Breast epithelium (tissue), 4 donors: ENCODE measurements around the gene MDH2. TPM values are rescaled to one million over a fixed set of nuclear protein-coding genes. Genes with fewer than 3 reads are reported as not detected.
A peak's percentile ranks its signal among the peaks of the same experiment; 100 is the strongest.

Experiments used
- DNase-seq, 2 donors: peaks; one replicate each; pipeline ENCODE4 v3.0.0-alpha.2; 2019; ENCODE audit warnings: low spot score in 2 of 2
- H3K27ac ChIP-seq, 2 donors: fragments of 200-600 bp; sonication (generic) in 1 of 2; one replicate each; pipeline ENCODE4 v1.5.1; 2016 to 2019; ENCODE audit warnings: mild to moderate bottlenecking in 1 of 2
- H3K27me3 ChIP-seq, 2 donors: fragments of 200-600 bp; sonication (generic) in 1 of 2; one replicate each; pipeline versions ENCODE4 v1.5.1 to v1.6.0; 2017 to 2019; ENCODE audit warnings: control low read depth in 1 of 2, mild to moderate bottlenecking in 1 of 2
- H3K36me3 ChIP-seq: fragments of 200-600 bp; one replicate; pipeline ENCODE4 v1.5.1; 2019
- H3K4me1 ChIP-seq, 2 donors: fragments of 200-600 bp; sonication (generic); one replicate each; pipeline ENCODE4 v1.5.1; 2016 to 2019; ENCODE audit warnings: control low read depth in 1 of 2
- H3K4me3 ChIP-seq, 3 donors: fragments of 200-600 bp; sonication (generic); 1 replicate in 2 of 3; 2 replicates in 1 of 3; pipeline ENCODE4 v1.5.1; 2016 to 2019; ENCODE audit warnings: mild to moderate bottlenecking in 3 of 3, moderate library complexity in 2 of 3
- H3K9me3 ChIP-seq, 2 donors: fragments of 200-600 bp; sonication (generic) in 1 of 2; one replicate each; pipeline ENCODE4 v1.5.1; 2016 to 2019; ENCODE audit warnings: control low read depth in 1 of 2
- POLR2A ChIP-seq: fragments of 450-650 bp; IDR thresholded peaks from one replicate; pipeline ENCODE4 v1.6.1; 2016; ENCODE audit warnings: antibody characterized with exemption, mild to moderate bottlenecking, moderate library complexity
- POLR2AphosphoS5 ChIP-seq, 3 donors: sonication (generic); formaldehyde crosslinking; IDR thresholded peaks; one replicate each; pipeline ENCODE4 v1.6.1; 2017; ENCODE audit warnings: antibody characterized with exemption in 3 of 3
- intact Hi-C: fragments of 100-400 bp; cut with DNase I; formaldehyde crosslinking; loops from one replicate; pipeline ENCODE4 v1.15.1; 2023; ENCODE audit warnings: low total_unique reads
- total RNA-seq, 3 donors: library from RNA; depleted of rRNA; stranded (reverse); fragments of >200 nt; gene quantifications; one replicate each; pipeline ENCODE4 v1.1.0, GENCODE V29; 2016
- TF ChIP-seq, protein P1 (sequence below), 3 donors: fragments of 450-650 bp; IDR thresholded peaks; one replicate each; pipeline ENCODE4 v1.5.1; 2016 to 2017; ENCODE audit warnings: antibody characterized with exemption in 3 of 3, mild to moderate bottlenecking in 3 of 3, moderate library complexity in 3 of 3

Gene MDH2
- total RNA-seq, 3 donors from 2014 or later, result 52.0 to 63.3 (median 61.8) TPM

DNA sequence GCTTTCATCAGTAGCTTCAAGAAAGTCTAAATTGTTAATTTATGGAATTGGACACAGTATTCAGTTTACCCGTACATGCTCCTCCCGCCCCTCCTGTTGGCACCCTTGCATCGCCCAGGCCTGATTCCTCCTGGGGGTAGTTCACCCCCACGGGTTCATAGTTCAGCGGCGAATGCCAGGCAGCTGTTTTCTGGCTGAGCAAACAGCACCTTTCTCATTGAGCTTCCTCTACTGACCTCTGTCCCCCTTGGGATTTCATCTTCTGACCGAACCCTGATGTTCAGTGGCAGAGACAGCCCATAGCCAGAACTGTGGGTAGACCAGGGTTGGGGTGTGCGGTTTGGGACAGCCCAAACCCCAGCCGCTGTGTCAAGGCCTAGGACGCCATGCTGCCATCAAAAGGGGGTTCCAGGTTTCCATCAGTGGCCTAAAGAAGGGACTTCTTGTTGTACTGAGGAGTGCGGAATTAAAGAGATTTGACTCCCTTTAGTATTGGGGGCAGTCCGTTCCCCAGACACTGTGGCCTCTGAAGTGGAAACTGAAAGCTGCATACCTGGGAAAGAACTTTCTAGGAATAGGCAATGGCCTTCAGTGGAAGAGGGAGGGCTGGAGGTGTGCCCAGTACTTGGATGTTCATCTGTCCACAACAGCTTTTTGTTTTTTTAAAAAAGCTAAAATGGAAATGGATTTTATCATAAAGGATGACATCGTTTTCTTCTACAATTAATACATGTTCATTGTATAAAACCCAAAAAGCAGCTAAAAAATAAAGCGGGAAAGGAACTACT is 19.0 kb downstream of the MDH2 start:
- H3K4me3 ChIP-seq, result no peak overlapping the region
- peaks cover 6% of the 10 kb centered on the region for H3K36me3 ChIP-seq

DNA sequence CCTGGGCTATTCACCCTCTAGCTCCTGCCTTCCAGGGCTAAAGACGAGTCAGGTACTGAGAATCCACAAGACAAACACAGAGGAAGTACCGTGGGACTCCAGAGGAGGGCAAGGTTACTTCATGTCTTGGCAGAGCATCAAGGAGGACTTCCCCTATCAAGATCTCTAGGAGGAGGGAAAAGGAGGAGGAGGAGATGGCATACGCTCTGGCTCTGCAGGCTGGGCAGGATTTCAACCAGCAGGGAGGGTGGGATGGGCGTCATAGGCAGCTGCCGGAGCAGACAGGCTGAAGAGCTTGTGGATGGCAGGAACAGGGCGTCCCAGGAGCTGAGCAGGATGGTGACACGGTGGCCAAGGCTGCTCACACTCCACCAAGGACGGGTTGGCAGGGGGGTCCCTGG is 21.3 kb downstream of the MDH2 start:
- intact Hi-C loops, result no loop called here
- H3K27ac ChIP-seq, result peak overlapping the region in 1 of 2 donors; percentile 15
- peak in 1 of 3 donors; percentile 25 for TF ChIP-seq POLR2AphosphoS5 (IDR thresholded peaks at IDR 0.05)
- TF ChIP-seq POLR2A, result no peak
- TF ChIP-seq, protein P1, sequence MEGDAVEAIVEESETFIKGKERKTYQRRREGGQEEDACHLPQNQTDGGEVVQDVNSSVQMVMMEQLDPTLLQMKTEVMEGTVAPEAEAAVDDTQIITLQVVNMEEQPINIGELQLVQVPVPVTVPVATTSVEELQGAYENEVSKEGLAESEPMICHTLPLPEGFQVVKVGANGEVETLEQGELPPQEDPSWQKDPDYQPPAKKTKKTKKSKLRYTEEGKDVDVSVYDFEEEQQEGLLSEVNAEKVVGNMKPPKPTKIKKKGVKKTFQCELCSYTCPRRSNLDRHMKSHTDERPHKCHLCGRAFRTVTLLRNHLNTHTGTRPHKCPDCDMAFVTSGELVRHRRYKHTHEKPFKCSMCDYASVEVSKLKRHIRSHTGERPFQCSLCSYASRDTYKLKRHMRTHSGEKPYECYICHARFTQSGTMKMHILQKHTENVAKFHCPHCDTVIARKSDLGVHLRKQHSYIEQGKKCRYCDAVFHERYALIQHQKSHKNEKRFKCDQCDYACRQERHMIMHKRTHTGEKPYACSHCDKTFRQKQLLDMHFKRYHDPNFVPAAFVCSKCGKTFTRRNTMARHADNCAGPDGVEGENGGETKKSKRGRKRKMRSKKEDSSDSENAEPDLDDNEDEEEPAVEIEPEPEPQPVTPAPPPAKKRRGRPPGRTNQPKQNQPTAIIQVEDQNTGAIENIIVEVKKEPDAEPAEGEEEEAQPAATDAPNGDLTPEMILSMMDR (IDR thresholded peaks at IDR 0.05), result peak in 2 of 3 donors; percentile 53 to 59
- H3K27me3 ChIP-seq, result no peaks in the 10 kb centered on the region
- no peak overlapping the region for H3K4me3 ChIP-seq
- peaks cover 6% of the 10 kb centered on the region for H3K36me3 ChIP-seq
- no peaks in the 10 kb centered on the region for H3K4me1 ChIP-seq
- peak; percentile 68 to 79 for DNase-seq
- peaks cover 0 to 2% of the 10 kb centered on the region in 2 donors for H3K9me3 ChIP-seq

More for the DNA sequence above, 19.0 kb downstream of the MDH2 start:
- Histone ChIP-seq H3K27ac (no peak overlapping the region), H3K27me3 (no peaks in the 10 kb centered on the region), H3K9me3 (no peaks in the 10 kb centered on the region), H3K4me1 (no peaks in the 10 kb centered on the region)
- TF ChIP-seq POLR2AphosphoS5 (IDR thresholded peaks at IDR 0.05), result no peak
- TF ChIP-seq, protein P1 (IDR thresholded peaks at IDR 0.05), result no peak
- TF ChIP-seq POLR2A, result no peak
- DNase-seq, result no peak
- intact Hi-C loops, result no loop called here

DNA sequence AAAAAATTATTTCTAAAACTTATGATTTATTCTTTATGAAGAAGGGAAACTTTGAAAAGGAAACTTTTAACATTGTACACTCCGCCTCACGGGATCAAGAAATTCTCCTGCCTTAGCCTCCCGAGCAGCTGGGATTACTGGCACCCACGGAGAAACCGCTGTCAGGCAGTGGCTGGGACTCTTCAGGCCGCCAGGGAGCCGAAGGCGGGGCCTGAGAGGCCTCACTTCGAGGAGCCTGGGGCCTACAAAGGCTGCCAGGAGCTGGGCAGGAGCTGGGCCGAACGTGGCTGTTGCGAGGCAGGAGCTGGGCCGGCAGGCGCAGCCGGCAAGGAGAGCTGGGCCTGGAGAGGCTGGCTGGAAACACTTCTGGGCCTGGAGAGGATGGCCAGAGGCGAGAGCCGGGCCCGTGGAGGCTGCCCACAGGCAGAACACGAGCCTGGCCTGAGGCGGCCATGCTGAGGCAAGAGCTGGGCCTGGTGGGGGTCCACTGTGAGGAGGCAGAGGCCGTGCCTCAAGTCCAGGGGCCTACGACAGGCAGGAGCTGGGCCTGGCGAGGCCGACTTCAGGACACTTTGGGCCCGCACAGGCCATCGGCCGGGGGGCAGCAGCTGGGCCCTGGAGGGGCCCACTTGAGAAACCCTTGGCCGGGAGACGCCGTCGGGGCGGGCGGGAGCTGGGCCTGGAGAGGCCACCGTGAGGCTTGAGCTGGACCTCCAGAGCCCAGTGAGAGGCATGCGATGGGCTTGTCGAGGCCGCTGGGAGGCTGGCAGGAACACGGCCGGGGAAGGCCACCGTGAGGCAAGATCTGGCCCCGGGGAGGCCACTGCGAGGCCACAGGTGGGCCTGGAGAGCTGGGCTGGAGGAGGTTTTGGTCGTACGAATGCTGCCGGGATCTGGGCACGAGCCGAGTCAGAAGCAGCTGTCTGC is 23.7 kb downstream of the MDH2 start:
- intact Hi-C loops, result no loop called here

DNA sequence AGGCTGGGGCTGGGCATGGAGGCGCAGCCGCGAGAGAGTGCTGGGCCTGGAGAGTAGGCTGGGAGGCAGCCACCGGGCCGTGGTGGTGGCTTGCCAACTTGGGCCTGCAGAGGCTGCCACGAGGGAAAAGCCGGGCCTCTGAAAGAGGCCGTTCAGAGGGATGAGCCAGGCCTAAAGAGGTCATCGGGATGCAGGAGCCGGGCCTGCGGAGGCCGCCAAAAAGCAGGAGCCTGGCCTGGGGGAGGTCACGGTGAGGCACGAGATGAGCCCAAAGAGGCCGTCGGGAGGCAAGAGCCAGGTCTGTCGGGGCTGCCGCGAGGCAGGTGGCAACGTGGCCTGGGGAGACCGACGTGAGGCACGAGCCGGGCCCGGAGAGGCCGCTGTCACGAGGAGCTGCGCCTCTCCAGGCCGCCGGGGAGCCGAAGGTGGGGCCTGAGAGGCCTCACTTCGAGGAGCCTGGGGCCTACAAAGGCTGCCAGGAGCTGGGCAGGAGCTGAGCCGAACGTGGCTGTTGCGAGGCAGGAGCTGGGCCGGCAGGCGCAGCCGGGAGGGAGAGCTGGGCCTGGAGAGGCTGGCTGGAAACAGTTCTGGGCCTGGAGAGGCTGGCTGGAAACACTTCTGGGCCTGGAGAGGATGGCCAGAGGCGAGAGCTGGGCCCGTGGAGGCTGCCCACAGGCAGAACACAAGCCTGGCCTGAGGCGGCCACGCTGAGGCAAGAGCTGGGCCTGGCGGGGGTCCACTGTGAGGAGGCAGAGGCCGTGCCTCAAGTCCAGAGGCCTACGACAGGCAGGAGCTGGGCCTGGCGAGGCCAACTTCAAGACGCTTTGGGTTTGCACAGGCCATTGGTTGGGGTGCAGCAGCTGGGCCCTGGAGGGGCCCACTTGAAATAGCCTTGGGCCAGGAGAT is 24.6 kb downstream of the MDH2 start:
- intact Hi-C loops, result no loop called here
- Histone ChIP-seq H3K36me3 (no peaks in the 10 kb centered on the region), H3K4me3 (no peak overlapping the region), H3K4me1 (no peaks in the 10 kb centered on the region), H3K27ac (no peak overlapping the region), H3K9me3 (peaks cover 0 to 7% of the 10 kb centered on the region in 2 donors), H3K27me3 (no peaks in the 10 kb centered on the region)
- DNase-seq, result no peak
- TF ChIP-seq POLR2A (no peak), POLR2AphosphoS5 (IDR thresholded peaks at IDR 0.05) (no peak)
- TF ChIP-seq, protein P1 (IDR thresholded peaks at IDR 0.05), result no peak

More for the DNA sequence above, 23.7 kb downstream of the MDH2 start:
- Histone ChIP-seq H3K4me1 (no peaks in the 10 kb centered on the region), H3K27me3 (no peaks in the 10 kb centered on the region), H3K27ac (no peak overlapping the region), H3K4me3 (no peak overlapping the region), H3K9me3 (peaks cover 0 to 7% of the 10 kb centered on the region in 2 donors), H3K36me3 (no peaks in the 10 kb centered on the region)
- TF ChIP-seq POLR2A, result no peak
- no peak for TF ChIP-seq POLR2AphosphoS5 (IDR thresholded peaks at IDR 0.05)
- TF ChIP-seq, protein P1 (IDR thresholded peaks at IDR 0.05), result no peak
- no peak for DNase-seq
